Measurements from ENCODE around the gene CD8B.
"Not testable (repeated sequence)": the region's sequence is repeated elsewhere in the genome, so short reads cannot be mapped to it uniquely, and the experiment has no call there.

The CD8B gene

GRCh38 chr2:86861628-86862379 lies at the start of gene CD8B:
TSS of gene CD8B (minus strand) at chr2:86861886. CDS start at chr2:86861865, 21 bp downstream.
- H3K27ac ChIP-seq: not testable (repeated sequence)

GRCh38 chr2:86905868-86906267 lies 44.2 kb upstream of the CD8B start:
- H3K27ac ChIP-seq: not testable (repeated sequence)

DNA sequence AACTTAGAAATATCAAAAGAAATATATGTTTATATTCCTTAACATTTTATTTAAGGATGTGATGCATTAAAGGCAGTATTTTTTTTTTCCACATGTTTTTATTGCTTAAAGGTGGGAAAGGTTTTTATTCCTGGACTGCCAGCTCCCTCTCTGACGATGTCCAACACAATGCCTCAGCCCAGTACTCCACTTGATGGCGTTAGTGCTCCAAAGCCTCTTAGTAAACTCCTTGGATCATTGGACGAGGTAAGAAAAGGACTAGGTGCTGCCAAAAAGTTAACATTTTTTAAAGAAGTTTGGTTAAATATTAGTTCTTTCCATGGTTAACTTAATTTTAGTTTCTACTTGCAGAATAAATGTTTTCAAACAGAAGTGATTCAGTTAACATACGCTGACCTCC lies 39.0 kb upstream of the CD8B start:
- not testable (repeated sequence) for H3K27ac ChIP-seq

DNA sequence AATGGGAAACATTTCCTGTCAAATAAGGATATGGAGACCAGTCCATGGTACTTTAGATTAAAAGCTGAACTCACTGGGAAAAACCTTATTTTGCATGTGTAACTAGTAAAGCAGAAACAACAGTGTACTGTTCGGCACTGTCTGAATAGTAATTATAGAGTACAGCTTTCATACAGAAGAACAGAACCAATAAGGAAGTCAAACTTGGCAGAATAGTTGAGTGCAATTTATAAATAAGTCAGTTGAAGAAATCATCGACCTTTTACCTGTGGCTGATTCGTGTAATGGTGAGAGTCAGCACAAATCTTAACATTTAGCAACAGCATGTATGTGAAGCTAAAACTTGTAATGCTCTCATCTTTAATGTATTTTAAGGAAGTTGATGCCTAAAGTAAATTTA lies 24.3 kb upstream of the CD8B start:
- not testable (repeated sequence) for H3K27ac ChIP-seq

- not testable (repeated sequence) for H3K27ac ChIP-seq
Measured at GRCh38 chr2:86882865-86883264, 21.2 kb upstream of the CD8B start.

DNA sequence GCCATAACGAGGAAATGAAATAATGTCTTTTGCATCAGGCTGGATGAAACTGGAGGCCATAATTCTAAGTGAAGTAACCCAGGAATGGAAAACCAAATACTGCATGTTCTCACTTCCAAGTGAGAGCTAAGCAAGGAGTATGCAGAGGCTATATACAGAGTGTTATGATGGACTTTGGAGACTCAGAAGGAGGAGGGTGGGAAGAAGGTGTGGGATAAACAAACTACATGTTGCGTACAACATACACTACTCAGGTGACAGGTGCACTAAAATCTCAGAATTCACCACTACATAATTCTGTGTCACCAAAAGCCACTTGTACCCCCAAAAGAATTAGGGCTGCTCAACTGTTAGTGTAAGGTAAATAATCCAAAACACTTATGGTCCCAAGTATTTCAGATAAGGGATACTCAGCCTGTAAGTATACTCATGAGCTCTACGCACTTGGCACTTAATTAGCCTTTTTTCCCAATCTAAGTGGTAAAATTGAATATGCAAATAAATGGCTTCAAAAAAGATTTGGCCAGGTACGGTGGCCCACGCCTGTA lies 20.5 kb upstream of the CD8B start:
- H3K27ac ChIP-seq: not testable (repeated sequence)

DNA sequence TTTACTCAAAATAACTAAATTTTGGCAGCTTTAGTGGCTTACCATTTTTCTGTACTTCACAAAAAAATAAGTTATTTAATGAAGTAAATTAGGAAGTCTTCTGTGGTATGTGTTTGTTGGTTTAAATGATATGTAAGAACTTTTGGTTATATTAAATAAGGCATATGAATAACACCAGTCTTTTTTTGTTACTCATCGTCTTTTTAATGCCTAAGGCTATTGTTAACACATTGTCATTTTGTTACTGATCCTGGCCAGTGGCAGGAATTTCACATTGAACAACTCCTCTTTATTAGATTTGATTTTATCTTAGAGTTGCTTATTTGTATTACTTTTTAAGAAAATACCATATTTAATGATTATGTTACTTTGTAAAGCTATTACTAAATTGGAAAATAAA lies 17.3 kb upstream of the CD8B start:
- not testable (repeated sequence) for H3K27ac ChIP-seq

- H3K27ac ChIP-seq: not testable (repeated sequence)
Measured at GRCh38 chr2:86870941-86871340, 9.3 kb upstream of the CD8B start.

- H3K27ac ChIP-seq: not testable (repeated sequence)
Measured at GRCh38 chr2:86868895-86869468, 7.3 kb upstream of the CD8B start.

GRCh38 chr2:86862380-86862703 lies 656 bp upstream of the CD8B start:
- H3K27ac ChIP-seq: not testable (repeated sequence)

- H3K27ac ChIP-seq: not testable (repeated sequence)
Measured at GRCh38 chr2:86861175-86861574, 511 bp downstream of the CD8B start.

DNA sequence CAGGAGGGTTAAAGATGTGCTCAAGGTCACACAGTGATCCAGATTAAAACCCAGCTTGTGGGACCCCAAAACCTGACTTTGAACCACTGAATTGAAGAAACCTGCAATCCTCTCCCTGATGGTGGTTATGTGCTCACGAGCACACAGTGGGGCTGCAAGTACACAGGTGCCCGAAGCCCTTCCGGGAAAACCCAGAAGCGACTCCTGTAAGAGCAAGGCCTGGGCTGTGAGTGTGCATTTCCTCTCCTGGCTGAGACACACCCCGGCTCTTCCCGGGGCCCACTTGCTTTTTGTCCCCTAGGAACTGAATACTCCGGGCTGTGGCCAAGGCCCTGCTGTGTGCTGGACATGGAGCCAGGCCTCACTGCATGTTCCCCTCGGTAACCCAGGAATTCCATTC lies 1.1 kb downstream of the CD8B start:
- H3K27ac ChIP-seq: not testable (repeated sequence)

GRCh38 chr2:86857688-86858087 lies 4.0 kb downstream of the CD8B start:
- not testable (repeated sequence) for H3K27ac ChIP-seq

DNA sequence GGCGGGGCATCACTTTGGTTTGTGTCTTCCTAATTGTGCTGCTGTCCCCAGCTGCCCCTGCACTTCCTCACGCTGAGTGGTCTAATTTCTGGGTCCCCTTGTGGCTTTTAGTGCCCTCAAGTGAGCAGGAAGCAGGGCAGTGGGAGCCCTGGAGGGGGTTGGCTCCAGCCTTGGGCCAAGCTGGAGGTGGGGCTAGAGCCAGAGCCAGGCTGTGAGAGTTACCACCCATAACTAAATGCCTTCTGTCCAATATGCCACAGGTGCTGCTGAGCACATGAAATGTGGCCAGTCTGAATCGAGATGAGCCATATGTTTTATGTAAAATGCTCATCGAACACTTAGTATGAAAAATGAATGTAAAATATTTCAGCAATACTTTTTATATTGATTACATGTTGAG lies 5.2 kb downstream of the CD8B start:
- H3K27ac ChIP-seq: not testable (repeated sequence)

DNA sequence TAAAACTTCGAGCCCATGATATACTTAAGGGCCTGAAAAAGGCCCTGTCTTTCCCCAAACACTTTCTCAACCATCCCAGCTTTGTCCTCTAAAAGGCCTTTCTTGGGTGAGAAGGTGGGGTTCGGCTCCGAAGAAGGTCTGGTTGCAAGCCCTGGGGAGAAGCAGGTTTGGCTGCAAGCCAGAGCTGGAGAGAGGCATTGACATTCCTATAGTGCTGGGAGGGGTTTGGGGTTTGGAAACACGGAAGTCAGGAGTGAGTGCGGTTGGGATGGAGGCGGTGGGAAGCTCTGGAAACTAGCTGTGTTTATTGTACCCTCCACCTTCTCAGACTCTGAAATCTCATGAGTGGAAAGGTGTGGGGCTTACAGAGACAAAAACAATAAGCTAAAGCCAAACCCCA lies 5.7 kb downstream of the CD8B start:
- not testable (repeated sequence) for H3K27ac ChIP-seq

DNA sequence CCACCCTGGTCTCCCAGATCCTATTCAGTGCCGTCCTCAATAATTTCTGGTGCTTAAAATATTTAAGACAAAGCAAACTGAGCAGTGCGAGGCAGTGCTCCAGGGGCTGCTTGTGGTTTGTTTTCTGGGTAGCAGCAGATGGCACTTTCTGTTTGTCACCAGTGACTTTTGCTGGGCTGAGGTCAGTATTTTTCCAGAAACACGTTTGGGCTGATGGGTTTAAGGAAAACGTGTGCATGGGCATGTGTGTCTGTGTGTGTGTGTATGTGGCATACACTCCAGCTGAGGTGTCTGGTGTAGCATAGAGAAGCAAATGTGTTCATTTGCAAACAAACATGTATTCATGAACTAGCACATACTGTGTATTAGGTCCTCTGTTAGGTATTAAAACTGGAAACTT lies 10.1 kb downstream of the CD8B start:
- not testable (repeated sequence) for H3K27ac ChIP-seq

DNA sequence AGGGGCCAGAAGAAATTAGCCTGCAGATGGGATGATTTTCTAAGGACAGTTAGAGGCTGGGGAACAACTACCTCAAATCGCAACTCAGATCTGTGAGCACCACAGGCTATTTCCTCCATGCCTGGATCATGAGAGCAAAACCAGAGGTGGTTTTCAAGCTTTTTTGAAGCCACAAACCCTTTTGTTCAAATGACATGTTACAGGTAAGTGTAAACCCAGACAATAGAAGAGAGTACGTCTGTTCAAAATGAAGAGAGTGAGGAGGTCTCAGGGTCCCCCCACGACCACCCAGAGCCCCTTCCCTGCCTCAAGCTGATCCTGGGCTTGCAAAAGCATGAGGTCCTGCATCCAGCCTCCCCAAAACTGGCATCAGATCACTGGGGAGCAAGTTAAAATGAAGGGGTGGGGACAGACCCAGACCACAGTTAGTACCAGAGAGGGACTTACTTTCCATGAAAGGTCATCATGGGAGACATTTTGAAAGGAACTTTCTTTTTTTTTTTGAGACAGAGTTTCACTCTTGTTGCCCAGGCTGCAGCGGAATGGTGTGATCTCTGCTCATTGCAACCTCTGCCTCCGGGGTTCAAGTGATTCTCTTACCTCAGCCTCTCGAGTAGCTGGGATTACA lies 19.0 kb downstream of the CD8B start:
- H3K27ac ChIP-seq: not testable (repeated sequence)

DNA sequence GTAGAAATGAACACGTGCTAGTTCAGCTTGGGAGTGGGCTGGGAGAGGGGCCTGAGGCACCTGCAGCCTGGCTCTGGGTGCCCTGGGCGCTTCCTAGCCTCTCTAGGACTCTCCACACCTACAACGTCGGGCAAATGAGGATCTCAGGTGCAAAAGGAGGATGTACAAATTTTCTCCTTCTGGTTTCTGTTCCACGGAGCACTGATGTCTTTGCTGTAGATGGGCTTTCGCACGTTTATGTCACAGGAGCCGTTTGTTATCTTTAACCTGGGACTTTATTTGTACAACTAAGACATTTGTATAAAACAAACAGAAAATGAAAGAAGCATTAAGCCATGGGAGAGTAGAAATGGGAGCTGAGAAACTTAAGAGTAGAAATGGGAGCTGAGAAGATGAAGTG lies 20.4 kb downstream of the CD8B start:
- H3K27ac ChIP-seq: not testable (repeated sequence)

- not testable (repeated sequence) for H3K27ac ChIP-seq
Measured at GRCh38 chr2:86839871-86840548, 21.7 kb downstream of the CD8B start.

DNA sequence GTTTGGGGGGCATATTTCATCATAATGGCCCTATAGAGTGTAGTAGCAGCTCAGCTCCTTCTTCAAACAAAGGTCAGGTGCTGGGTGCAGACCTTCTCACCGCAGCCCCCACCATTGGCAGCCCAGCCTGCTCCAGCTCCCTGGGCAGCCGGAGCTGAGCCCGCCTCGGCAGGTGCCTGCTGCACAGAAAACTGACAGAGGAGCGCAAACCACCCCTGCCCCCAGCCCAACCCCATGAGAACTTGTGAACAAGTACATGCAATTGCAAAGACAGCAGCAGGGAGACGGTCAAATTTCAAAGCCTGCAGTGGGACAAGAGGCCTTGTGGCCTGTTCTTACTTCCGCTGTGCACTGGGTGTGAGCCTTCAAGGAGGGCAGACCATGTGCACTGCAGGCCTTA lies 22.2 kb downstream of the CD8B start:
- H3K27ac ChIP-seq: not testable (repeated sequence)

- not testable (repeated sequence) for H3K27ac ChIP-seq
Measured at GRCh38 chr2:86837714-86838113, 24.0 kb downstream of the CD8B start.

- peak overlapping the region; percentile 34; the same call in 1 of the 2 replicates for H3K27ac ChIP-seq
Measured at GRCh38 chr2:86836915-86837695, 24.6 kb downstream of the CD8B start.

All from C4-2B (cell line).